H1 (cell line): ENCODE data around the gene CCDC77. TPM values are rescaled to one million over a fixed set of nuclear protein-coding genes. Genes with fewer than 3 reads are reported as not detected.

Experiments used
- CTCF ChIA-PET: fragments of 300-600 bp; sonication (Branson Sonifier 250); formaldehyde crosslinking; loops from one replicate; lab custom pipeline; 2021; ENCODE audit not compliant: partially characterized antibody; lab: Charles Lee
- POLR2A ChIA-PET: fragments of 300-600 bp; sonication (Branson Sonifier 250); formaldehyde crosslinking; loops from one replicate; lab custom pipeline; 2021; ENCODE audit warnings: inconsistent platforms; ENCODE audit not compliant: partially characterized antibody; lab: Charles Lee
- DNase-seq, 2 experiments: peaks; one replicate each; pipeline versions ENCODE4 v3.0.0 to v3.0.0-alpha.2; 2010 to 2022; ENCODE audit warnings: low spot score in 2 of 2, low read depth in 1 of 2, mixed read lengths in 1 of 2
- FAIRE-seq: peaks from 2 replicates; lab custom pipeline; 2011; peaks lifted over from hg19 to GRCh38; lab: Jason Lieb, UNC
- H2AFZ ChIP-seq: 2 replicates; pipeline ENCODE4 v1.8.1; 2012; ENCODE audit warnings: low read length, inconsistent platforms
- H2AK5ac ChIP-seq: 2 replicates; pipeline ENCODE4 v1.6.1; 2013; ENCODE audit warnings: low read depth, low read length
- H2BK120ac ChIP-seq: replicated peaks from 2 replicates; pipeline ENCODE3; 2013; ENCODE audit warnings: low read depth, low read length, inconsistent platforms
- H2BK12ac ChIP-seq: 2 replicates; pipeline ENCODE4 v1.6.1; 2013; ENCODE audit warnings: low read depth, low read length
- H2BK15ac ChIP-seq: 2 replicates; pipeline ENCODE4 v1.6.1; 2013; ENCODE audit warnings: low read length
- H2BK20ac ChIP-seq: 2 replicates; pipeline ENCODE4 v1.6.1; 2013; ENCODE audit warnings: low read length
- H2BK5ac ChIP-seq: 2 replicates; pipeline ENCODE4 v1.6.1; 2013; ENCODE audit warnings: low read depth, low read length
- H3K14ac ChIP-seq: 2 replicates; pipeline ENCODE4 v1.6.1; 2013; ENCODE audit warnings: inconsistent platforms; ENCODE audit not compliant: insufficient read length
- H3K18ac ChIP-seq: 2 replicates; pipeline ENCODE4 v1.6.1; 2013; ENCODE audit warnings: low read length; ENCODE audit errors: extremely low read depth
- H3K23ac ChIP-seq: 2 replicates; pipeline ENCODE4 v1.6.1; 2013; ENCODE audit warnings: inconsistent platforms; ENCODE audit not compliant: insufficient read length
- H3K23me2 ChIP-seq: 2 replicates; pipeline ENCODE4 v1.6.1; 2013; ENCODE audit warnings: low read depth, low read length
- H3K27ac ChIP-seq: 2 replicates; pipeline ENCODE4 v1.6.1; 2011; ENCODE audit warnings: low read depth, low read length, inconsistent platforms
- H3K27me3 ChIP-seq, 4 experiments: replicated peaks in 1 of 4; 1 replicate in 1 of 4; 2 replicates in 3 of 4; pipeline versions ENCODE4 v1.6.1 to v1.8.1; 2011 to 2013; ENCODE audit warnings: low read length in 3 of 4, mild to moderate bottlenecking in 3 of 4, inconsistent platforms in 2 of 4, mixed read lengths in 2 of 4, moderate library complexity in 1 of 4; ENCODE audit not compliant: control insufficient read depth in 3 of 4, insufficient read depth in 3 of 4; ENCODE audit errors: extremely low read depth in 1 of 4
- H3K36me3 ChIP-seq, 4 experiments: 2 replicates each; pipeline versions ENCODE4 v1.6.1 to v1.8.1; 2011 to 2013; ENCODE audit warnings: mild to moderate bottlenecking in 4 of 4, low read length in 3 of 4, moderate library complexity in 2 of 4, control low read depth in 1 of 4, inconsistent platforms in 1 of 4; ENCODE audit not compliant: insufficient read depth in 4 of 4, control insufficient read depth in 2 of 4
- H3K4ac ChIP-seq: replicated peaks from 2 replicates; pipeline ENCODE3; 2013; ENCODE audit warnings: low read length, low read depth, mixed read lengths, inconsistent platforms; ENCODE audit not compliant: insufficient read length
- H3K4me1 ChIP-seq, 4 experiments: replicated peaks in 1 of 4; 1 replicate in 1 of 4; 2 replicates in 3 of 4; pipeline versions ENCODE4 v1.6.1 to v1.8.1; 2011 to 2013; ENCODE audit warnings: low read length in 3 of 4, inconsistent platforms in 2 of 4, mixed read lengths in 1 of 4; ENCODE audit not compliant: insufficient read depth in 4 of 4, control insufficient read depth in 3 of 4
- H3K4me2 ChIP-seq, 2 experiments: 2 replicates each; pipeline versions ENCODE4 v1.6.1 to v1.8.1; 2011 to 2013; ENCODE audit warnings: low read depth in 2 of 2, low read length in 2 of 2, control low read depth in 1 of 2, inconsistent platforms in 1 of 2, mild to moderate bottlenecking in 1 of 2; ENCODE audit not compliant: insufficient read depth in 1 of 2
- H3K4me3 ChIP-seq, 4 experiments: fragments of 200-600, 300-600 bp in 1 of 4; sonication (generic), shearing (Covaris generic), sonication (Bioruptor Twin) in 1 of 4; 2 replicates each; pipeline versions ENCODE4 v1.5.1 to v1.8.1; 2011 to 2016; ENCODE audit warnings: low read length in 4 of 4, low read depth in 3 of 4, control low read depth in 2 of 4, inconsistent platforms in 2 of 4, mild to moderate bottlenecking in 2 of 4, mixed read lengths in 1 of 4, moderate library complexity in 1 of 4; ENCODE audit not compliant: insufficient read depth in 2 of 4; ENCODE audit errors: extremely low read depth in 1 of 4
- H3K56ac ChIP-seq: replicated peaks from 2 replicates; pipeline ENCODE3; 2013; ENCODE audit warnings: low read depth, mild to moderate bottlenecking, mixed read lengths, low read length, inconsistent platforms; ENCODE audit not compliant: insufficient read length
- H3K79me1 ChIP-seq: 2 replicates; pipeline ENCODE4 v1.6.1; 2013; ENCODE audit warnings: low read depth, low read length, control low read depth
- H3K79me2 ChIP-seq, 2 experiments: 2 replicates each; pipeline versions ENCODE4 v1.6.1 to v1.8.1; 2012 to 2013; ENCODE audit warnings: low read length in 2 of 2, mild to moderate bottlenecking in 2 of 2, inconsistent platforms in 1 of 2; ENCODE audit not compliant: insufficient read depth in 2 of 2, control insufficient read depth in 1 of 2
- H3K9ac ChIP-seq, 4 experiments: replicated peaks in 1 of 4; 1 replicate in 1 of 4; 2 replicates in 3 of 4; pipeline versions ENCODE4 v1.6.1 to v1.8.1; 2011 to 2013; ENCODE audit warnings: low read depth in 3 of 4, low read length in 3 of 4, control low read depth in 2 of 4, mild to moderate bottlenecking in 2 of 4, moderate library complexity in 2 of 4, inconsistent platforms in 1 of 4; ENCODE audit errors: extremely low read depth in 1 of 4
- H3K9me3 ChIP-seq, 2 experiments: 2 replicates each; pipeline versions ENCODE4 v1.6.1 to v1.8.1; 2012 to 2013; ENCODE audit warnings: mild to moderate bottlenecking in 2 of 2, moderate library complexity in 2 of 2, control low read depth in 1 of 2, inconsistent platforms in 1 of 2, low read depth in 1 of 2, low read length in 1 of 2, mixed read lengths in 1 of 2; ENCODE audit not compliant: insufficient read depth in 2 of 2
- H4K20me1 ChIP-seq, 2 experiments: replicated peaks in 1 of 2; 2 replicates each; pipeline versions ENCODE3 to v1.8.1; 2011 to 2013; ENCODE audit warnings: inconsistent platforms in 2 of 2, low read length in 2 of 2, mild to moderate bottlenecking in 1 of 2; ENCODE audit not compliant: insufficient read depth in 2 of 2, control insufficient read depth in 1 of 2
- H4K5ac ChIP-seq: 2 replicates; pipeline ENCODE4 v1.6.1; 2013; ENCODE audit warnings: low read length, low read depth, mixed read lengths, inconsistent platforms; ENCODE audit not compliant: insufficient read length
- H4K8ac ChIP-seq: 2 replicates; pipeline ENCODE4 v1.8.0; 2013; ENCODE audit warnings: mild to moderate bottlenecking, moderate library complexity, low read length, inconsistent platforms; ENCODE audit not compliant: insufficient read depth; ENCODE audit errors: extremely low read depth
- H4K91ac ChIP-seq: replicated peaks from 2 replicates; pipeline ENCODE3; 2013; ENCODE audit warnings: low read length, mixed read lengths, inconsistent platforms; ENCODE audit not compliant: insufficient read length
- BACH1 ChIP-seq: IDR thresholded peaks from 2 replicates; pipeline ENCODE4 v1.6.1; 2012; ENCODE audit warnings: low read length, improper control_type of control experiment
- CBX5 ChIP-seq: fragments of 300-800, 300-1000 bp; sonication (generic); IDR thresholded peaks from 2 replicates; pipeline ENCODE4 v1.7.1; 2016; ENCODE audit warnings: antibody characterized with exemption, low read length, low read depth
- EP300 ChIP-seq, 2 experiments: IDR thresholded peaks; 1 replicate in 1 of 2; 2 replicates in 1 of 2; pipeline ENCODE4 v1.6.1; 2011 to 2012; ENCODE audit warnings: low read depth in 2 of 2, low read length in 2 of 2, mild to moderate bottlenecking in 2 of 2, borderline replicate concordance in 1 of 2, inconsistent platforms in 1 of 2, moderate library complexity in 1 of 2
- GTF2F1 ChIP-seq: IDR thresholded peaks from 2 replicates; pipeline ENCODE4 v1.6.1; 2012; ENCODE audit warnings: low read depth, low read length, improper control_type of control experiment, borderline replicate concordance
- JUN ChIP-seq: IDR thresholded peaks from 2 replicates; pipeline ENCODE4 v1.6.1; 2011; ENCODE audit warnings: low read depth, mild to moderate bottlenecking, improper control_type of control experiment, low read length
- JUND ChIP-seq: IDR thresholded peaks from 2 replicates; pipeline ENCODE4 v1.6.1; 2011; ENCODE audit warnings: mild to moderate bottlenecking, improper control_type of control experiment, low read length
- PHF8 ChIP-seq: fragments of 200-600 bp; sonication (generic); conservative IDR thresholded peaks from 2 replicates; pipeline ENCODE4 v1.7.1; 2012; ENCODE audit warnings: low read depth, mild to moderate bottlenecking, inconsistent platforms, low read length, moderate library complexity
- POLR2A ChIP-seq, 2 experiments: IDR thresholded peaks; 1 replicate in 1 of 2; 2 replicates in 1 of 2; pipeline ENCODE4 v1.6.1; 2011; ENCODE audit warnings: low read depth in 2 of 2, low read length in 2 of 2, mild to moderate bottlenecking in 2 of 2; ENCODE audit errors: control extremely low read depth in 1 of 2
- SIRT6 ChIP-seq: IDR thresholded peaks from one replicate; pipeline ENCODE4 v1.7.1; 2012; ENCODE audit warnings: low read length, inconsistent platforms
- SP4 ChIP-seq: IDR thresholded peaks from 2 replicates; pipeline ENCODE4 v1.6.1; 2012; ENCODE audit warnings: low read length, inconsistent platforms
- YY1 ChIP-seq: IDR thresholded peaks from 2 replicates; pipeline ENCODE4 v1.6.1; 2011; ENCODE audit warnings: low read depth, mild to moderate bottlenecking, low read length
- WGBS, 2 experiments: shearing (Covaris generic) in 1 of 2; methylation state at CpG; one replicate each; pipeline versions ENCODE4 v1.1.6 to v1.1.7; 2013 to 2015; ENCODE audit warnings: low lambda C conversion rate in 2 of 2, mixed read lengths in 2 of 2, inconsistent platforms in 1 of 2, low coverage in 1 of 2, missing lambda C conversion rate in 1 of 2; ENCODE audit not compliant: insufficient replicate concordance in 2 of 2, insufficient coverage in 1 of 2, insufficient read length in 1 of 2; ENCODE audit errors: extremely low coverage in 1 of 2, missing lambda C conversion rate in 1 of 2; 5-methylcytosine and 5-hydroxymethylcytosine counted together
- polyA plus RNA-seq, 7 experiments: library from polyadenylated mRNA; depleted of rRNA in 3 of 7; stranded (reverse) in 5 of 7; unstranded in 2 of 7; fragments of >200 nt in 5 of 7; fragments of 200-250 nt in 2 of 7; gene quantifications; 1 replicate in 5 of 7; 2 replicates in 1 of 7; 4 replicates in 1 of 7; pipeline versions ENCODE4 v1.2.1 to v1.2.3, GENCODE V29; 2011 to 2013; ENCODE audit warnings: missing spikeins in 2 of 7, mixed read lengths in 2 of 7
- total RNA-seq: library from RNA; stranded (reverse); fragmentation: NEBNext Ultra II Directional; extraction: Animal tissue kit (Norgen Biotek cat#: 25700); gene quantifications from 2 replicates; pipeline ENCODE4 v1.2.1, GENCODE V29; 2021
- TF ChIP-seq, protein P1 (sequence below): IDR thresholded peaks from 2 replicates; pipeline ENCODE4 v1.6.1; 2012; ENCODE audit warnings: low read length, inconsistent platforms

The CCDC77 gene
- total and polyA plus RNA-seq, 2 of the 8 experiments (the other 6 are each of a cell fraction or from before 2014, with no cell fraction given): 10.3 to 30.4 TPM

DNA sequence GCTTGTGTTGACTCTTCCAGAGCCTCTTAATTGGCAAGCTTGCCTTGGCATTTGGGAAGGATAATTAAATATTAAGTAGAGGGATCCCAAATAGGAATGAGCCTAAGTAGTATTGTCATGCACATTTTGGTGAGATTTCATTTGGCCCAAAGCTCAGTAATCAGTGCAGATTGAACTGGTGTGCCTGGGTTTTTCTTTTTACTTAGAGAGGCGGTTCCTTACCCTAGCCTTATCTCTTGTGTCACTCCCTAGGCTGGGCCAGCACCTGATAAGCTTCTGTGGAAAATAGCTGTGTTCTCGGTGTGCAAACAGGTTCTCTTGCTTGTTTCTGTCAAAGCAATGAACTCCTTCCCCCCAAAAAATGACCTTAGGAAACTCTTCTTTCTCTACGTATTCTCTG lies 49.0 kb downstream of the CCDC77 start:
- no peak overlapping the region for H2BK120ac ChIP-seq
- WGBS, 2 experiments: 89% methylated on average over 3 of the region's 3 CpGs; no CpG with 5 or more reads in 1 of the 2 experiments
- no peak overlapping the region for H3K4ac ChIP-seq
- ChIA-PET CTCF (interaction anchor here (0.6 to 13.7 kb wide), 8 partner anchors 9 to 484 kb away, joined by 3 to 163 read pairs (median 6); no protein-coding TSS in a partner anchor), POLR2A (interaction anchor here (0.6 kb wide), 1 partner anchor 24 kb away, joined by 3 read pairs; no protein-coding TSS in a partner anchor)
- H3K27me3 ChIP-seq: no peaks in the 10 kb centered on the region
- H4K20me1 ChIP-seq: no peaks in the 10 kb centered on the region
- H2BK20ac ChIP-seq: no peak overlapping the region
- H2BK5ac ChIP-seq: no peak overlapping the region
- FAIRE-seq (no peak), DNase-seq (no peak)
- H3K56ac ChIP-seq: no peak overlapping the region
- H3K79me2 ChIP-seq: no peaks in the 10 kb centered on the region
- no peak overlapping the region for H2AFZ ChIP-seq
- H4K5ac ChIP-seq: no peak overlapping the region
- H2BK12ac ChIP-seq: no peak overlapping the region
- H3K4me1 ChIP-seq: no peaks in the 10 kb centered on the region
- no peak overlapping the region for H3K27ac ChIP-seq
- no peaks in the 10 kb centered on the region for H3K23me2 ChIP-seq
- no peak overlapping the region for H3K14ac ChIP-seq
- no peak overlapping the region for H2BK15ac ChIP-seq
- H3K18ac ChIP-seq: no peak overlapping the region
- H4K8ac ChIP-seq: no peak overlapping the region
- no peaks in the 10 kb centered on the region for H3K36me3 ChIP-seq
- H3K4me2 ChIP-seq: no peak overlapping the region
- no peak overlapping the region for H3K9ac ChIP-seq
- H2AK5ac ChIP-seq: no peak overlapping the region
- peaks cover 19 to 21% of the 10 kb centered on the region in 2 experiments for H3K9me3 ChIP-seq
- no peak overlapping the region for H4K91ac ChIP-seq
- H3K23ac ChIP-seq: no peak overlapping the region
- no peaks in the 10 kb centered on the region for H3K79me1 ChIP-seq
- no peak overlapping the region for H3K4me3 ChIP-seq
- TF ChIP-seq GTF2F1 (no peak), SP4 (no peak), POLR2A (IDR thresholded peaks at IDR 0.05; ENCODE audit: control extremely low read depth in 1 of 2, low read depth in 2 of 2, low read length in 2 of 2) (no peak), JUND (no peak), CBX5 (no peak), BACH1 (no peak), SIRT6 (no peak), JUN (no peak), YY1 (no peak), EP300 (IDR thresholded peaks at IDR 0.05; ENCODE audit: borderline replicate concordance in 1 of 2, low read depth in 2 of 2, low read length in 2 of 2) (no peak), PHF8 (no peak)
- TF ChIP-seq, protein P1, sequence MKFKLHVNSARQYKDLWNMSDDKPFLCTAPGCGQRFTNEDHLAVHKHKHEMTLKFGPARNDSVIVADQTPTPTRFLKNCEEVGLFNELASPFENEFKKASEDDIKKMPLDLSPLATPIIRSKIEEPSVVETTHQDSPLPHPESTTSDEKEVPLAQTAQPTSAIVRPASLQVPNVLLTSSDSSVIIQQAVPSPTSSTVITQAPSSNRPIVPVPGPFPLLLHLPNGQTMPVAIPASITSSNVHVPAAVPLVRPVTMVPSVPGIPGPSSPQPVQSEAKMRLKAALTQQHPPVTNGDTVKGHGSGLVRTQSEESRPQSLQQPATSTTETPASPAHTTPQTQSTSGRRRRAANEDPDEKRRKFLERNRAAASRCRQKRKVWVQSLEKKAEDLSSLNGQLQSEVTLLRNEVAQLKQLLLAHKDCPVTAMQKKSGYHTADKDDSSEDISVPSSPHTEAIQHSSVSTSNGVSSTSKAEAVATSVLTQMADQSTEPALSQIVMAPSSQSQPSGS: no peak
